Esophagus muscularis mucosa (tissue), 4 donors: Measurements from ENCODE around the gene PGLYRP4.

Experiments
- EP300 ChIP-seq: sonication (generic); formaldehyde crosslinking; IDR thresholded peaks from one replicate; pipeline ENCODE4 v1.6.1; 2017; ENCODE audit warnings: antibody characterized with exemption
- POLR2A ChIP-seq: fragments of 450-650 bp; IDR thresholded peaks from one replicate; pipeline ENCODE4 v1.6.1; 2017; ENCODE audit warnings: antibody characterized with exemption, moderate library complexity, mild to moderate bottlenecking, low read depth
- POLR2AphosphoS5 ChIP-seq, 2 donors: sonication (generic); formaldehyde crosslinking; IDR thresholded peaks; one replicate each; pipeline ENCODE4 v1.6.1; 2017; ENCODE audit warnings: antibody characterized with exemption in 2 of 2
- TF ChIP-seq, protein P1 (sequence below), 3 experiments: fragments of 200-600 bp in 2 of 3; fragments of 450-650 bp in 1 of 3; sonication (generic) in 2 of 3; IDR thresholded peaks; one replicate each; pipeline ENCODE4 v1.5.1; 2017 to 2019; ENCODE audit warnings: antibody characterized with exemption in 3 of 3, mild to moderate bottlenecking in 2 of 3, moderate library complexity in 1 of 3

DNA sequence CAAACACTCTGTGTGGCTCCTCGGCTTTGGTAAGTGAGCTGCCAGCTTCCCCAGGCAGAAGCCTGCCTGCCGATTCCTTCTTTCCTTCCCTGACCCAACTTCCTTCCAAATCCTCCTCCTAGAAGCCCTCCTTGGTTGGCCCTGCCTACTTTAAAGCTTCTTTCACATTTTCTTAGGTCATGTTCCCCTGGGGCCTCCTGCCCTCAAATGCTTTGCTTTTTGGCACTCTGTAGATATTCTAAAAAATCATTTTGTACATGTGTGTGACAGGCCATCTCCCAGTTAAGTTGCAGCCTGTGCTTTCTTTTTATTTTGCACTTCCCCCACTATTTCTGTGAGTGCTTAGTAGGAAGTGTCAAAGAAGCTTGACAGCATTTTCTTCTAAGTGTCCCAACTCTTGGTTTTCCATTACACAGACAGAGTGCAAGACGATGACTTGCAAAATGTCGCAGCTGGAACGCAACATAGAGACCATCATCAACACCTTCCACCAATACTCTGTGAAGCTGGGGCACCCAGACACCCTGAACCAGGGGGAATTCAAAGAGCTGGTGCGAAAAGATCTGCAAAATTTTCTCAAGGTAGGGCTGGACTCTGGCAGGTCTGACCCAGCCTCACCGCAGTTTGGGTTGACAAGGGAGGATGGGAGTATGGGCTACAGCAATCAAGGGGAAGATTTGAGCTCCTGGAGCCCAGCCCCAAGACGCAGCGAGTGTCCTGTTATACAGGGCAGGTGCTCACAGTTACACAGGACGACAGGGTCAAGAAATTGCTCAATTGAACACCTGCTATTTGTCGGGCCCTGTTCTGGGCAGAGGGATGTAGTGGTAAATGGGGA lies 9.4 kb upstream of the PGLYRP4 start, which contains the start of gene S100A9:
- TF ChIP-seq, protein P1, sequence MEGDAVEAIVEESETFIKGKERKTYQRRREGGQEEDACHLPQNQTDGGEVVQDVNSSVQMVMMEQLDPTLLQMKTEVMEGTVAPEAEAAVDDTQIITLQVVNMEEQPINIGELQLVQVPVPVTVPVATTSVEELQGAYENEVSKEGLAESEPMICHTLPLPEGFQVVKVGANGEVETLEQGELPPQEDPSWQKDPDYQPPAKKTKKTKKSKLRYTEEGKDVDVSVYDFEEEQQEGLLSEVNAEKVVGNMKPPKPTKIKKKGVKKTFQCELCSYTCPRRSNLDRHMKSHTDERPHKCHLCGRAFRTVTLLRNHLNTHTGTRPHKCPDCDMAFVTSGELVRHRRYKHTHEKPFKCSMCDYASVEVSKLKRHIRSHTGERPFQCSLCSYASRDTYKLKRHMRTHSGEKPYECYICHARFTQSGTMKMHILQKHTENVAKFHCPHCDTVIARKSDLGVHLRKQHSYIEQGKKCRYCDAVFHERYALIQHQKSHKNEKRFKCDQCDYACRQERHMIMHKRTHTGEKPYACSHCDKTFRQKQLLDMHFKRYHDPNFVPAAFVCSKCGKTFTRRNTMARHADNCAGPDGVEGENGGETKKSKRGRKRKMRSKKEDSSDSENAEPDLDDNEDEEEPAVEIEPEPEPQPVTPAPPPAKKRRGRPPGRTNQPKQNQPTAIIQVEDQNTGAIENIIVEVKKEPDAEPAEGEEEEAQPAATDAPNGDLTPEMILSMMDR (IDR thresholded peaks at IDR 0.05) = no peak
- TF ChIP-seq POLR2AphosphoS5 (IDR thresholded peaks at IDR 0.05) (no peak), EP300 (no peak), POLR2A (peak; percentile 18)
